HepG2 (cell line): Measurements from ENCODE around the gene CAMTA1.

Source experiments
- AKAP8 ChIP-seq: sonication (generic); formaldehyde crosslinking; IDR thresholded peaks from 2 replicates; pipeline ENCODE4 v1.5.1; 2020; ENCODE audit warnings: mild to moderate bottlenecking, missing genetic modification reagents
- CBFB ChIP-seq: sonication (generic); formaldehyde crosslinking; IDR thresholded peaks from 2 replicates; pipeline ENCODE4 v1.4.0; 2020; ENCODE audit warnings: missing genetic modification reagents
- EZH2 ChIP-seq: conservative IDR thresholded peaks from 2 replicates; pipeline ENCODE4 v1.6.1; 2012; ENCODE audit warnings: mild to moderate bottlenecking, low read depth, low read length, moderate library complexity
- POLR2A ChIP-seq, 2 experiments: IDR thresholded peaks; 2 replicates each; pipeline ENCODE4 v1.6.1; 2011; ENCODE audit warnings: low read depth in 2 of 2, low read length in 2 of 2, mild to moderate bottlenecking in 1 of 2, moderate library complexity in 1 of 2; ENCODE audit not compliant: insufficient read depth in 1 of 2
- RXRB ChIP-seq: IDR thresholded peaks from 2 replicates; pipeline ENCODE4 v1.6.1; 2016; ENCODE audit warnings: borderline replicate concordance, missing genetic modification reagents, missing compliant biosample characterization
- STAG1 ChIP-seq: sonication (generic); formaldehyde crosslinking; IDR thresholded peaks from 2 replicates; pipeline ENCODE4 v1.4.0; 2020; ENCODE audit warnings: missing genetic modification reagents
- ZNF558 ChIP-seq: sonication (generic); formaldehyde crosslinking; IDR thresholded peaks from 2 replicates; pipeline ENCODE4 v1.9.0; 2022; ENCODE audit warnings: mild to moderate bottlenecking, missing genetic modification reagents, borderline replicate concordance
- ZNF564 ChIP-seq: sonication (generic); formaldehyde crosslinking; IDR thresholded peaks from 2 replicates; pipeline ENCODE4 v1.8.1; 2023; ENCODE audit warnings: mild to moderate bottlenecking, missing genetic modification reagents
- ZNF749 ChIP-seq: sonication (generic); formaldehyde crosslinking; IDR thresholded peaks from 2 replicates; pipeline ENCODE4 v1.8.0; 2022; ENCODE audit warnings: mild to moderate bottlenecking, missing genetic modification reagents, moderate library complexity, borderline replicate concordance
- TF ChIP-seq, protein P1 (sequence below): sonication (generic); formaldehyde crosslinking; IDR thresholded peaks from 2 replicates; pipeline ENCODE4 v1.5.0; 2020; ENCODE audit warnings: mild to moderate bottlenecking, missing genetic modification reagents
- TF ChIP-seq, protein P2 (sequence below): conservative IDR thresholded peaks from 2 replicates; pipeline ENCODE4 v1.6.1; 2018; ENCODE audit warnings: missing genetic modification reagents
- TF ChIP-seq, protein P3 (sequence below): sonication (generic); formaldehyde crosslinking; IDR thresholded peaks from 2 replicates; pipeline ENCODE4 v1.4.0; 2020; ENCODE audit warnings: mild to moderate bottlenecking, missing genetic modification reagents

DNA sequence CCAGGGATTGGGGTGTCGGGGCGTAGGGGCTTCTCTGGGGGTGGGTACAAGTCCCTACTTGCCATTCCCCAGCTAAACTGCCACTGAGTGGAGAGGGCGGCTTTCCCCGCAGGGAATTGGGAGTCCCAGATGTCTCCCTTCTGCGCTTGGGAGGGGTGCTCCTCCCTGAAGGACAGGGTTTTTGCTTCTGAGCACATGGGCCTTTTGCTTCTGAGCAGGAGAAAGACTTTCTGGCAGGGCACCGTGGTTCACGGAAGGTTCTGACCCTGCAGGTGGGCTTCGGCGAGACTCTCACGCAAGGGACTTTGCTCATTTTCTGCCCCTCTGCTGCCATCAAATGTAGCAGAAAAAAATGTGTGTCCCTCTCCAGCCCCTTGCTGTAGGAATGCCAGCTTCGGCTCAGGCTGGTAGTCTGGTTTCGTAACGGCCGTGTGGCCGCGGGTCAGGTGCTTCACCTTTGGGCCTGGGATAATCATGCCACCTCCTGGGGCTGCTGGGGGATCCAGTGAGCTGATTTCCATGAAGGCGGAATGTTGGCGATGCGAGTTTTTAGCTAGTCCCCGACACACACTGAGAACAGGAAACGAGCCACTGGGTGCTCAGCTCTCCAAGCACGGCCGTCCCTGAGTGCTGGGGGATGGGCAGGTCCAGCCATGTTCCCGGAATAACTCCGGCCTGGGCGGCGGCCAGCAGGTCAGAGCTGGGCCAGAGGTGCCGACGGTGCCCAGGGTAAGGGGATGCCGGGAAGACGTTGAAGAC, 364.0 kb downstream of the CAMTA1 start:
- TF ChIP-seq AKAP8 (CRISPR knock-in tag) (no peak), ZNF749 (CRISPR knock-in tag) (no peak), RXRB (CRISPR knock-in tag) (no peak), STAG1 (CRISPR knock-in tag) (no peak), POLR2A (IDR thresholded peaks at IDR 0.05; ENCODE audit: insufficient read depth in 1 of 2, low read depth in 2 of 2, low read length in 2 of 2) (no peak), ZNF564 (CRISPR knock-in tag) (no peak), ZNF558 (CRISPR knock-in tag) (no peak), EZH2 (no peak), CBFB (CRISPR knock-in tag) (no peak)
- TF ChIP-seq, protein P1, sequence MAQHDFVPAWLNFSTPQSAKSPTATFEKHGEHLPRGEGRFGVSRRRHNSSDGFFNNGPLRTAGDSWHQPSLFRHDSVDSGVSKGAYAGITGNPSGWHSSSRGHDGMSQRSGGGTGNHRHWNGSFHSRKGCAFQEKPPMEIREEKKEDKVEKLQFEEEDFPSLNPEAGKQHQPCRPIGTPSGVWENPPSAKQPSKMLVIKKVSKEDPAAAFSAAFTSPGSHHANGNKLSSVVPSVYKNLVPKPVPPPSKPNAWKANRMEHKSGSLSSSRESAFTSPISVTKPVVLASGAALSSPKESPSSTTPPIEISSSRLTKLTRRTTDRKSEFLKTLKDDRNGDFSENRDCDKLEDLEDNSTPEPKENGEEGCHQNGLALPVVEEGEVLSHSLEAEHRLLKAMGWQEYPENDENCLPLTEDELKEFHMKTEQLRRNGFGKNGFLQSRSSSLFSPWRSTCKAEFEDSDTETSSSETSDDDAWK (CRISPR knock-in tag), result no peak
- TF ChIP-seq, protein P2, sequence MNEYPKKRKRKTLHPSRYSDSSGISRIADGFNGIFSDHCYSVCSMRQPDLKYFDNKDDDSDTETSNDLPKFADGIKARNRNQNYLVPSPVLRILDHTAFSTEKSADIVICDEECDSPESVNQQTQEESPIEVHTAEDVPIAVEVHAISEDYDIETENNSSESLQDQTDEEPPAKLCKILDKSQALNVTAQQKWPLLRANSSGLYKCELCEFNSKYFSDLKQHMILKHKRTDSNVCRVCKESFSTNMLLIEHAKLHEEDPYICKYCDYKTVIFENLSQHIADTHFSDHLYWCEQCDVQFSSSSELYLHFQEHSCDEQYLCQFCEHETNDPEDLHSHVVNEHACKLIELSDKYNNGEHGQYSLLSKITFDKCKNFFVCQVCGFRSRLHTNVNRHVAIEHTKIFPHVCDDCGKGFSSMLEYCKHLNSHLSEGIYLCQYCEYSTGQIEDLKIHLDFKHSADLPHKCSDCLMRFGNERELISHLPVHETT, result no peak
- TF ChIP-seq, protein P3, sequence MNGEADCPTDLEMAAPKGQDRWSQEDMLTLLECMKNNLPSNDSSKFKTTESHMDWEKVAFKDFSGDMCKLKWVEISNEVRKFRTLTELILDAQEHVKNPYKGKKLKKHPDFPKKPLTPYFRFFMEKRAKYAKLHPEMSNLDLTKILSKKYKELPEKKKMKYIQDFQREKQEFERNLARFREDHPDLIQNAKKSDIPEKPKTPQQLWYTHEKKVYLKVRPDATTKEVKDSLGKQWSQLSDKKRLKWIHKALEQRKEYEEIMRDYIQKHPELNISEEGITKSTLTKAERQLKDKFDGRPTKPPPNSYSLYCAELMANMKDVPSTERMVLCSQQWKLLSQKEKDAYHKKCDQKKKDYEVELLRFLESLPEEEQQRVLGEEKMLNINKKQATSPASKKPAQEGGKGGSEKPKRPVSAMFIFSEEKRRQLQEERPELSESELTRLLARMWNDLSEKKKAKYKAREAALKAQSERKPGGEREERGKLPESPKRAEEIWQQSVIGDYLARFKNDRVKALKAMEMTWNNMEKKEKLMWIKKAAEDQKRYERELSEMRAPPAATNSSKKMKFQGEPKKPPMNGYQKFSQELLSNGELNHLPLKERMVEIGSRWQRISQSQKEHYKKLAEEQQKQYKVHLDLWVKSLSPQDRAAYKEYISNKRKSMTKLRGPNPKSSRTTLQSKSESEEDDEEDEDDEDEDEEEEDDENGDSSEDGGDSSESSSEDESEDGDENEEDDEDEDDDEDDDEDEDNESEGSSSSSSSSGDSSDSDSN (CRISPR knock-in tag), result no peak
